ENCODE results near the gene NOP16. TPM values are rescaled to one million over a fixed set of nuclear protein-coding genes. Genes with fewer than 3 reads are reported as not detected.

Gene NOP16
- total RNA-seq, 1 donor from 2014 or later = 19.1 TPM

- Histone ChIP-seq H3K4me1 (peaks cover 64% of the 10 kb centered on the region), H3K9me3 (replicated peaks) (no peaks in the 10 kb centered on the region), H3K27ac (replicated peaks) (peak overlapping the region; percentile 72), H3K36me3 (peaks cover 28% of the 10 kb centered on the region), H3K27me3 (ENCODE audit: low read depth) (no peaks in the 10 kb centered on the region), H3K4me3 (no peak overlapping the region)
- intact Hi-C loops (cut with micrococcal nuclease) = no loop called here
- DNase-seq = no peak
- no peak for TF ChIP-seq CTCF (IDR thresholded peaks at IDR 0.05; ENCODE audit: borderline replicate concordance)
Measured at GRCh38 chr5:176369934-176370711, 18.3 kb downstream of the NOP16 start.

- DNase-seq = no peak
- H3K4me1 ChIP-seq = peaks cover 61% of the 10 kb centered on the region
- intact Hi-C loops (cut with micrococcal nuclease) = no loop called here
Measured at GRCh38 chr5:176368726-176369125, 19.7 kb downstream of the NOP16 start.

GRCh38 chr5:176366232-176366894 is 22.0 kb downstream of the NOP16 start:
- peak overlapping the region; percentile 90 for H3K4me3 ChIP-seq
- H3K27ac ChIP-seq (replicated peaks) = peak overlapping the region; percentile 85
- peaks cover 25% of the 10 kb centered on the region for H3K36me3 ChIP-seq
- no peaks in the 10 kb centered on the region for H3K9me3 ChIP-seq (replicated peaks)
- no peaks in the 10 kb centered on the region for H3K27me3 ChIP-seq (ENCODE audit: low read depth)
- intact Hi-C loops (cut with micrococcal nuclease) = no loop called here
- no peak for TF ChIP-seq CTCF (IDR thresholded peaks at IDR 0.05; ENCODE audit: borderline replicate concordance)
- peaks cover 47% of the 10 kb centered on the region for H3K4me1 ChIP-seq
- DNase-seq = no peak

More at GRCh38 chr5:176368726-176369125, 19.7 kb downstream of the NOP16 start:
- H3K27ac ChIP-seq (replicated peaks) = no peak overlapping the region
- no peaks in the 10 kb centered on the region for H3K27me3 ChIP-seq (ENCODE audit: low read depth)
- H3K36me3 ChIP-seq = peaks cover 28% of the 10 kb centered on the region
- no peaks in the 10 kb centered on the region for H3K9me3 ChIP-seq (replicated peaks)
- H3K4me3 ChIP-seq = no peak overlapping the region
- TF ChIP-seq CTCF (IDR thresholded peaks at IDR 0.05; ENCODE audit: borderline replicate concordance) = no peak

DNA sequence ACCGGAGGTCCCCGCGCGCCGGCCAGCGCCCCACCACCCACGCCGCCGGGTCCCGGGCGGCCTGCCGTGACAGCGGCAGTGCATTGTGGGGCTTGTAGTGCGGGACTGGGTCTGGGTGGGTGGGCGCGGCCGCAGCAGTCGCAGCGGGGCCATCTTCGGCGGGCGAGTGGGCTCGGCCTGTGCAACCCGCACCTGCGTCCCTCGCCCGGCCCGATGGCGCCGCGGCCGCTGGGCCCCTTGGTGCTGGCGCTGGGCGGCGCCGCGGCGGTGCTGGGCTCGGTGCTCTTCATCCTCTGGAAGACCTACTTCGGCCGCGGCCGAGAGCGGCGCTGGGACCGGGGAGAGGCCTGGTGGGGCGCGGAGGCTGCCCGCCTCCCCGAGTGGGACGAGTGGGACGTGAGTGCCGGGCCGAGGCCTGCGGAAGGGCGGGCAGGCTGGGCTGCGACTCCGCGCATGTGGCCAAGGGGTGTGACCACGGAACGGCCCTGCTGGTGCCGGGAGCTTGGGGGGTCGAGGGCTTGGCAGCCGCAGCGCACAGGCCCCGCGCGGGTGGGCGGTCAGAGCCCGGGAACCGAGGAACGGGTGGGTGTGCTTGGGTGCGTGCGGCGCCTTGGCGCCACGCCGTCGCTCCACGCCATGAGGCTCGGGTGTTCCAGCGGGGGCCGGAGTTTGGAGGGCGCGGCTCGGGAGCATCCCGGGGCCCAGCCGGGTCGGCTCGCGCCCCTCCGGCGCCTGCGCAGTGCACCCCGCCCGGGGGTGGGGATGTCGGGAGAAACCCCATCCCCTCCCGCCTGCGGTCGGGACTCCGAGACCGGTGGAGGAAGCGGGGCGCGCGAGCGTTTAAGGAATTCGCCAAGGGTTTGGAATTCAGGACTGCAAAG is 22.8 kb downstream of the NOP16 start, which contains the start of gene ARL10:
Gene ARL10, plus strand, starts transcription at position 137 of the 881 bp plus-strand sequence. Its CDS starts 77 bp downstream, at position 214.
- peaks cover 25% of the 10 kb centered on the region for H3K36me3 ChIP-seq
- H3K4me3 ChIP-seq = peak within 1 kb of the TSS; percentile 90
- no peak for TF ChIP-seq CTCF (IDR thresholded peaks at IDR 0.05; ENCODE audit: borderline replicate concordance)
- no peaks in the 10 kb centered on the region for H3K27me3 ChIP-seq (ENCODE audit: low read depth)
- no peaks in the 10 kb centered on the region for H3K9me3 ChIP-seq (replicated peaks)
- peaks cover 49% of the 10 kb centered on the region for H3K4me1 ChIP-seq
- peak within 1 kb of the TSS; percentile 85 for H3K27ac ChIP-seq (replicated peaks)
- intact Hi-C loops (cut with micrococcal nuclease) = no loop called here
- DNase-seq = peak; percentile 64

GRCh38 chr5:176364765-176365350 is 23.5 kb downstream of the NOP16 start:
- peaks cover 49% of the 10 kb centered on the region for H3K4me1 ChIP-seq
- H3K27ac ChIP-seq (replicated peaks) = peak overlapping the region; percentile 85
- peak overlapping the region; percentile 90 for H3K4me3 ChIP-seq
- no peaks in the 10 kb centered on the region for H3K27me3 ChIP-seq (ENCODE audit: low read depth)
- H3K9me3 ChIP-seq (replicated peaks) = no peaks in the 10 kb centered on the region
- H3K36me3 ChIP-seq = peaks cover 25% of the 10 kb centered on the region
- no peak for TF ChIP-seq CTCF (IDR thresholded peaks at IDR 0.05; ENCODE audit: borderline replicate concordance)
- intact Hi-C loops (cut with micrococcal nuclease) = no loop called here
- no peak for DNase-seq

Data from left ventricle myocardium inferior (tissue), 1 donor.